TTC549 (cell line): ENCODE data around the gene SMG7.

ENCODE experiments used
- FAIRE-seq: peaks from 2 replicates; lab custom pipeline; 2012; peaks lifted over from hg19 to GRCh38; lab: Jason Lieb, UNC

The SMG7 gene

DNA sequence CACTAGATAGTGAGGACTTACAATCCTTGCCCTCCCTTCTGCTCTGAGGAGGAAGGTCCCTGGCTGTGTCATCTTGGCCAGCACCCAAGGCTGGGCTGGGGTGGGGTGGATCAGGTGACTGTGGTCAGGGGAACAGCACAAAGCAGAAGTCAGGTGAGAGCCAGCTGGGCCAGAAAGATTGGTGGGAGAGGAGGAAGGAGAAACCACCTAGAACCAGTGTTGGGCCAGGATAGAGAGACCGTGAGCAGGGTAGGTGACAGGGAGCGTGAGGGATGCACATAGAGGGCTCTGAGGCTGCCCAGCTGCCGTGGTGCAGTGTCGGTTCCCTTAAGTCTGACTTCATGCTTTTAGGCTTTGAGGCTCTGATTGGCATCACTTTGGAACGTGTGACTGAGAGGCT, 95.3 kb downstream of the SMG7 start:
- FAIRE-seq = no peak

DNA sequence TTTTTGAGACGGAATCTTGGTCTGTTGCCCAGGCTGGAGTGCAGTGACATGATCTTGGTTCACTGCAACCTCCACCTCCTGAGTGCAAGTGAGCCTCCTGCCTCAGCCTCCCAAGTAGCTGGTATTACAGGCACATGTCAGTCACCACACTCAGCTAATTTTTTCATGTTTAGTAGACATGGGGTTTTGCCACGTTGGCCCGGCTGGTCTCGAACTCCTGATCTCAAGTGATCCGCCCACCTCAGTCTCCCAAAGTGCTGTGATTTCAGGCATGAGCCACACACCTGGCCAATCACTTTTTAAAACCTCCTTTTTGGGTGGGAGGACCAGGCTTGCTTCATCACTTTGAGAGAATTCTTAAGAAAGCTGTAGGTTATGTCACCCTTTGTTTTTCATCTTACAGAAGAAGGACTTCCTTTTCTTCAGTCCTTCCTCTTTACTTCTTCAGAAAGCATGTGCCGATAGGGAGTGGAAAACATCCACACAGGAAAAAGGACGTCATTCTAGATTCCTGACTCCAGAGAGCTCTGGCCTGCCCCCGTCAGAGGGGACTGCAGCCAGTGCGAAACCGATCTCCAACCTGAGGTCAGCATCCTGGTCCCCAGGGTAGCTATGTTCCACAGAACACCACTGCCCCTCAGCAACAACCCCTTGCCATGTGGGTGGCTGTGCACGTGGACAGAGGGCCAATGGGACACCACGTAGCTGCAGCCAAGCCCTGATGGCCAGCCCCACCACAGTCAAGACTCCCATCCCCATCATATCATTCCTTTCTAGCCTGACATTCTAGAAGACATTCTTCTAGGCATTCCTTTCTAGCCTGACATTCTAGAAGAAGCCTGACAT, 96.1 kb downstream of the SMG7 start:
- FAIRE-seq = no peak

DNA sequence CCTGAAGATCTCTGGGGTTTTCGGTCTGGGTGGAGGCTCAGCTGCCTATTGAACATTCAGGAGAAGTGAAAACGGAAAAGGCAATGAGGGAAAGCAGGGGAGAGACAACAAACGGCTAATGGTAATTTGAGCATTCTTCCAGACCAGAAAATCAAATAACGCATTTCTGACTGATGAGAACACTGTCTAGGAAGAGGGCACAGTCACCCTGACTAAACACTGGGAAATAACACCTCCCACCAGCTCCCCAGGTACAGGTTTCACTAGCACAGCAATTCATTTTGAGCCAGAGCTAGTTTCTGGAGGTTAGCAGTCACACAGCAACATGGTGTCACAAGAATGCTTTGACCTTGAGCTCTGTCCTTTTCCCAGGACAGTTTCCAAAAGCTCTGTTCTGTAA, 96.8 kb downstream of the SMG7 start:
- FAIRE-seq = no peak

DNA sequence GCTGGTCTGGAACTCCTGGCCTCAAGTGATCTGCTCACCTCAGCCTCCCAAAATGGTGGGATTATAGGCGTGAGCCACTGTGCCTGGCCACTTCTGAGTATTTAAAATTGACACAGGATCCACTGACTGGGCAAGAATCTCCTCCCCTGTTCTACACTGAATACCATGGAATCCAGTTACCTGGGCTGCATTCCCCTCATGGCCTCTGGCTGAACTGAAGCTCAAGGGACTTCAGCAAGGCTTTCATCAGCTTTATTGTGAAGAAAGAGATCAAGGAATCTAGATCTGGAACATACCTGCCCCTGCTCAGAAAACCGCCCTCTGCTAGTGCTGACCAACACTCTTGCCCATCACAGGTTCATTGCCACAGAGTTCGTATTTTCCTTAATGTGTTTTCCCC, 97.5 kb downstream of the SMG7 start:
- no peak for FAIRE-seq

DNA sequence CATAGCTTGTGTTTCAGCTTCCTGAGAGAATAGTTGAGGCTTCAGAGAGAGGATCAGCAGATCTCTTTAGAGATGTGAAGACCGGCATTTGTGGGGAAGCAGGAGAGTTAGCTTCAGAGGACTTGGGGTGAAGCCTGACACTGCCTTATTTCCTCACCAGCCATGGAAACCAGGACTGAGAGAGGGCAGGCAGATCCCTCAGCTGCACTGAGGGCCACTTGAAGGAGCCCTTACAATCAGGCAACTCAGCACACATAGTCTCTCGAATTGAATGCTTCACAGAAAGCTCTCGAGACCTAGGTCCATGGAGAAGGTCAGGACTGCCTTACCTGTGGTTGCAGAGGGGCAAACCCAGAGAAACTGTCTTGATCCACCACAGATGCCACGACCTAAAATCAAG, 98.2 kb downstream of the SMG7 start:
- FAIRE-seq = no peak

DNA sequence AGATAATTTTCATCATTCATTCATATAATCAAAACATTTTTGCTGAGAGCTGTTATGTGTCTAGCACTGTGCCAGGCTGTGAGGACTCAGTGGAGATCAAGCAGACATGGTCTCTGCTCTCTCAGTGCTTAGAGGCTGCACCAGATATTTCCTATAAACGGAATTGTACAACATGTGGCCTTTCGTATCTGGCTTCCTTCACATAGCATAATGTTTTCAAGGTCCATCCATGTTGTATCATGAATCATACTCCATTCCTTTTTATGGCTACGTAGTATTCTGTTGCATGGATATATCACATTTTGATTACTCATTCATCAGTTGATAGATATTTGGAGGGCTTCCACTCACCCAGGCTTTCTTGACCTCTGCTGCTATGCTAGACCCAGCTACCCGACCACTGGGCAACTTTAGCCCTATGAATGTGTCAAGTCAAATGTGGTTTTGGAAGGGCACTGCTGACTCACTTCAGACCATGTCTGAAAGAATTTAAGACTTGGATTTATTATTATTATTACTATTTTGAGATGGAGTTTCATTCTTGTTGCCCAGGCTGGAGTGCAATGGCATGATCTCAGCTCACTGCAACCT, 99.5 kb downstream of the SMG7 start:
- FAIRE-seq = no peak

DNA sequence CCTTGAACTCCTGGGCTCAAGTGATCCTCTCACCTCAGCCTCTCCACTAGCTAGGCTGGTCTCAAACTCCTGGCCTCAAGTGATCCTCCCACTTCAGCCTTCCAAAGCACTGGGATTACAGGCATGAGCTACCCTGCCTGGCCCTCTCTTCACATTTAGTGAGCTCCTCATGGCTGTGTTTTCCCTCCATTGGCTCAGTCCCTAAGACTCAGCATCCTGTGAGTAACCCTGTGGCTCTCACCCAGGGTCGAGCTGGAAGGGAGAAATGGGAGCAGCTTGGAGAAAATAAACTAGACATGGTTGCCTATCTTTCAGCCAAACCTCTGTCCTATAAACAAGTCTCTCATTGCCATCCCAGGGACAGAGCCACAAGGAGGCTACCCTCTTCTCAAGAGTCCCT, 100.4 kb downstream of the SMG7 start:
- FAIRE-seq = no peak

DNA sequence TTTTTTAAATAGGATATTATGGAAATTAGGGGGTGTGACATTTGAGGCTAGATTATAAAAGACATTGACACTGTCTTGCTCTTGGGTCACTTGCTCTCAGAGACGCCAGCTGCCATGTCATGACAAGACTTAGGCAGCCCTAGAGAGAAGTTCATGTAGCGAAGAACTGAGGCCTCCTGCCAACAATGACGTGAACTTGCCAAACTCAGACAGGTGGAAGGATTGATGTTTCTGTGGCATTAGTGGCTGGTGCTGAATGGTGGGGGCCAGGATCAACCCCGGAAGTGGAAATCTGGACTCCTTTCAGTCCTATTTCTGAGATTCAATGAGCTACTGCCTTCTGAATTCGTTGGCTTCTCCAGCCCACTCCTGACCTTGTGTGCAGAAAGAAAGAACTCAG, 103.3 kb downstream of the SMG7 start:
- FAIRE-seq = no peak

DNA sequence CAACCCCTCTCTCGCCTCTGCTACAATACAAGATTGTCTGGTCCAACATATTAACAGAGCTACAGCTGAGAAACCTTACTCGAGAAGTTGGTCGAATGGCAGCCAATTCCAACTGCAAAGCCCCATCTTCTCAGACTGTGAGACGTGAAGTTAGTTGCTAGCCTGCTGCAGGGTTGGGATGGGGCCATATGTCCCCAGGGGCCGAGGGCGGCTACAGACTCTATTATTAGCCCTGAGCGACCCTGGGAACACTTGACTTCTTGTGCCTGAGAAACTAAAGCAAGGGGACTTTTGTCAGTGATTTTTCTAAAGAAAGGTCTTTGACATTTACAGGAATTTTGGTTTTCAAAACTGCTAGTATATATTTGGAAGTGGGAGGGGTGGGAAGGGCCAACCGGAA, 104.2 kb downstream of the SMG7 start:
- FAIRE-seq = no peak

DNA sequence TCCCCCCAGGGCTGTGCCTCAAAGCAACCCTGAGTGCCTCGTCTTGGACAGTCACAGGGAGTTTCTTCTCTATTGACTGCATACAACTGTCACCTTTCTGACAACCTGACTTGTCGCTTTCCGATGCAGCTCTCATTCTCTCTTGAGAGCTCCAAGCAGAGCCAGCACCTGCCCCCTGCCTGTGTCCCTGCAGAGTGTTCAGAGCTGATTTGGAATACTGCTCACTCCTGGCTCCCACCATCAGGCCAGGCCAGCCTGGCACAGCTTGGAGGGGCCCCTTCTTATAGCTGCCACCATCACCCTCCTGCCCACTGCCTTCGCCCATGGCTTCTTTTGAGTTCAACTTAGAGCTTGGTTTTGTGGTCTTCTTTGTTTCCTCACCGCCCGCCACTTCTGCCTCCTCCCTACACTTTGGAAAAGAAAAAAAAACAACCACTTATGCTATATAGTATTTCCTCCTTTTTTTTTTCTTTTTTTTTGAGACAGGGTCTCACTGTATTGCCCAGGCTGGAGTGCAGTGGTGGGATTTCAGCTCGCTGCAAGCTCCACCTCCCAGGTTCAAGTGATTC, 105.7 kb downstream of the SMG7 start:
- no peak for FAIRE-seq

DNA sequence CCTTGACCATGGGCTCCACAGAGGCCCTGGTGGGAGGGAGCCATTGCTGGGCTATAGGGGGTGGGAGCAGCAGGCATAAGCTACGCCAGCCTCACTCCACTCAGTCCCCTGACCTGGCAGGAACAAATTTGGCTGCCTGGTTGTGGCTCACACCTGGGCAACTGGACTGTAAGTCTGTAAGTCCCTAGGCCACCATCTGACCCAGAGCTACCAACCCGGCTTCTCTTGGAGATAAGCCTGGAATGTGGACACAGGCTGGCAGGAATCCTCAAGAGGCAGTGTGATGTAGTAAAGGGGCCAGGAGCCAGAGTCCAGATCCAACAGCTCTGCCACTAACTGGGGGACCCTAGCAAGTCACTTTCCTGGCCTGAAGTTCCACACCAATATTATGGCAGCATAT, 106.6 kb downstream of the SMG7 start:
- FAIRE-seq = no peak

DNA sequence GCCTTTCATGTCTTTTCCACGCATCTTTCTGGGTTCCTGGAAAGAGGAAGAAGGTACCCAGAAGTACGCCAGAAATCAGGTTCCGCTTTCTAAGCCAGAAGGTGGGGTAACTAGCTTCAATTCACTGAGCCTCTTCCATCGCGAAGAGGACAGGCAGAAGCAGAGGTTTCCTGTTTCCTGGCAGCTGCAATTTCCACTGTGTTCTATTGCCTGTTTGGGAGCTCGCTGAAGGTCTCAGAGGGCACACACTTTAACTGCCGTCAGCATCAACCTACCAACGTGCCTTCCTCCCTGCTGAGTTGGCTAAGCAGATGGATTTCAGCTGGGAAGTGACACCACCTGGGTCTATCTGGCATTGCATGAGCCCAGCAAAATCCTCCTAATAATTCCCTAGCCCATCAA, 108.0 kb downstream of the SMG7 start:
- FAIRE-seq = no peak

DNA sequence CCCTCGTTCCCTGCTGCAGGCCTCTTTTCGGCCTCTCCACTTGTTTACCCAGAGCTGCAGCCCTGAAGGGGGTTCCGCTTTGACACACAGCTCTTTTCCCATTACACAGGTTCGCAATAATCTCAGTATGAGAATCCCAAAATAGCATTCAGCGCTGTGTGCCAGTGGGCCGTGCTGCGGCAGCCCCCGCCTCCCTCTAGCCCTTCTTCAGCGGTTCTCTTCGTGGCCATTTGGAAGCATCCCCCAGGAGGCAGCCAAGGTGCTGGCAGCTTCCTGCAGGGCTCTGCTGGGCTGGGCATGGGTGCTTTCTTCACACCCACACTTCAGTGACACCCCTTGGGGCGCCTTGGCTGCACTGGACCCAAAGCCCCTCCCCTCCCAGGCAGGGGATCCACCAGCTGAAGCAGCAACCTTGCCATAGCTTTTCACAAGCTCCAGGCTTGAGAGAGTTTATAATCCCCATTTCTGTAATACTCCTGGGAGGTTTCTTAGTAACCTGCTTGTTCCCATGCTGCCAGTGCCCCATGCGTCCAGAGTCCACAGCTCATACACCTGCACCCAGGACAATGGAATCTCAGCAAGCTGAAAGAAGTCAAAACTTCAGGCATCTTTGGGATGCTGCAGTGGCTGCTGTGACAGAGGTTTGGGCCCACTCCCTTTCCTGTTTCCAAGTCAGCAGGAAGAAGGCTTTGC, 109.9 kb downstream of the SMG7 start:
- no peak for FAIRE-seq

DNA sequence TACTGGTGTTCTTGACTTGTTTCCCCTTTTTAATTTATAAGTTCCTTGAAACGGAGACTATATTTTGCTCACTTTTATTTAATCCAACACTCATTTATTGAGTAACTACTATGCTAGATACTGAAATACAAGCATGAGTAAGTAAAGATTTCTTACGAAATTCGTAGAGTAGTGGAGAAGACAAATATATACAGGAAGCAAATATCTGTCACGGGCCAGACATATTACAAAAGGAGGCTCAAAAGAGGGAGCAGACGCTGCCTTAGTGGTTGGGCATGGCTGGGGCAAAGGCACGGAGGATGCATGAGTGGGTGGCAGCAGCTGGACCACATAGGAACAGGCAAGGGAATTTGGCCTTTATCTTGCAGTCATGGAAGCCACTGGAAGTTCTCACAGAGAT, 111.2 kb downstream of the SMG7 start:
- FAIRE-seq = no peak

DNA sequence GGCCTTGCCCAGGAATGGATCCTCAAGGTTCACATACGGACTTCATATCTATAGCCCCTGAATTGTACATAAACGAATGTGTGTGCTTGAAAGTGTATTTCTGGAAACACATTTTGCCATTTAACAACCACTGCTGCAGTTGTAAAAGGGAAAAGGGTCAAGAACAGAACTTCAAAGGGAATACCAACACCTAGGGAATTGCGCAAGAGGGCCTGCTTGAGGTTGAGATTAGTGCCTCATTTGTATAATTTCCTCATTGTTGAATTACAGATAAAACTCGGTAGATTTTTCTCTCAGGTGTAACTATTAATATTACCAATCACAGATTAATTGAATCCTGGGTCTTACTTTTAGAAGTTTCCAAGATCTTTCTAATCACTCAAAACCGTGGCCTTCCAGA, 111.8 kb downstream of the SMG7 start:
- FAIRE-seq = no peak

DNA sequence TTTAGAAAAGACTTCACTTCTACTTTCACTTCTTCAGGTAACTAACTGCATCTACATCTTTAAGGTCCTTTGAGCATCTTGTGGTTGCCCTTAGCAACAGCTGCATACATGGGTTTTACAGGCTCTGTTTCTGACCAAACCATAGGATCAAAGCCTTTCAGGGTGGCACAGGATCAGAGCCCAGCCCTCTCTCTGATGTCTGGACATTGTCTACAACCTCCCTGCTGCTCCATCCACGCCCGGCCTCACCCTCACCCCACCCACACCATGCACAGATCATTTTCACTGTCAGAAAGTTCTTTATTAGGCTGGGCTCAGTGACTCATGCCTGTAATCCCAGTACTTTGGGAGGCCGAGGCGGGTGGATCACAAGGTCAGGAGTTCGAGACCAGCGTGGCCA, 112.7 kb downstream of the SMG7 start:
- no peak for FAIRE-seq

DNA sequence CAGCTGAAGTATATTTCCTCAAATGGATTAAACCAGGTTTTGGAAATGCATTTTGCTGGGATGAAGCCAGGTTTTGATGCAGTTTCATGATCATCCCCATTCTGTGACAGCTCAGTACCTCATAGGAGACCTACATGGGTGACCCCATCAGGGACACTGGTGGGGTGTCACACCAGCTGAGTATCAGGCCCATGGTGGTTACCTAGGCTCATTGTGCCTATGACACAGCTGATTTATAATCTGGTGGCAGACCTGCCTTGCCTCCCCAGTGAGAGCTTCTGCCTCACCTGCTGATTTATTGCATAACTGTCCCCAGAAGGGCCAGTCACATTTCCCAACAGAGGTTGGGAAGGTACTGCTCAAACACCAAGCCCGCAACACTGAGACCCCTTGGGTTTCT, 114.2 kb downstream of the SMG7 start:
- no peak for FAIRE-seq

DNA sequence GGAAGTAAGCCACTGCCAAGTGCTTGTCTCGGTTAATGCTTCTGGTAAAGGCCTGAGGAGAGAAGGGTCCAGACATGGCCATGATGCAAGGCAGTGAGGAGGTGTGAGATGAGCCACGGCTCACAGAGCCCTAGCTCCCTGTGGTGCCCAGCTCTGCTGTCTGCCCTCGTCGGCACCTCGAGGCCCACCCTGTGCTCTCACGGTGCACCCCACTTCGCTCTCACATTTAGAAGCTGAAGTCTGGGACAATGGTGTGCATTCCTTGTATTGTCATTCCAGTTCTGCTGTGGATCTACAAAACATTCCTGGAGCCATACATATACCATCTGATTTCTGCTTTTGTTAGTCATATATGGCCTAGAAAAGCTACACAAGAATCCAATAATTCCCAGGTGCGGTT, 114.6 kb downstream of the SMG7 start:
- no peak for FAIRE-seq

DNA sequence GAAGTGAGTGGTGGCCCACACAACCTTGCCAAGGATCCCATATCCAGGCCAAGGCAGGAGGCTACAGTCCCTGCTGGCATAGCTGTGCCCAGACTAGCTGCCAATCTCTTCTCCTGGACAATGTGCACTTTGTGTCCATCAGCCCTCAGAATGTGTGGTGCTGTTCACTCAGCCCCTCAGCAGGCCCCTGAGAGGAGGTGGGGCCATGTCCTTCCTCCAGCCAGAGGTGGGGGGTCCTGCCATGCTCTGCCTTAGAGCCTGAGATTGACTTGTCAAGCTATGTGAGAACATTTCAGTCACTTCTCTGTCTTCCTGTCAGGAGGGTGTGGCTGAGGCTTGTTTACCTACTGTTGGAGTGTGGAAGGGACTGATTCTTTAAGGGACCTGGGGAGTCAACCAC, 116.5 kb downstream of the SMG7 start:
- no peak for FAIRE-seq

DNA sequence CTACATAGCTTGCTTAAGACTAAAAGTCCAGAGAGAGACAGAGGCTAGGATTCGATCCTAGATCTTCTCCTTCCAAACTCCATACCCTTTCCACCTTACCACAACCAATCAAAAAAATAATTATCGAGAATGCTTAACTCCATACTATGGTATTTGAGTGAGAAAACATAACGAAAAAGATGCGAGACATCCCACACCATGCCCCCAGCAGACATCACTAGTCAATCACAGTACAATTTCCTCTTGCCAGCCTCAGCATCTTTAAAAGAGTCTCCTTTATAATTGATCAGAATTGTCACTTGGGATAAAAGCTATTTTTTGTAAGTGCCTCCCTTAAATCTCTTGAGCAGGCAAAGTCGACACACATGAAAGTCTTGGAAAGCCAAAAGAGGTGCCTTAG, 117.1 kb downstream of the SMG7 start:
- FAIRE-seq = no peak

DNA sequence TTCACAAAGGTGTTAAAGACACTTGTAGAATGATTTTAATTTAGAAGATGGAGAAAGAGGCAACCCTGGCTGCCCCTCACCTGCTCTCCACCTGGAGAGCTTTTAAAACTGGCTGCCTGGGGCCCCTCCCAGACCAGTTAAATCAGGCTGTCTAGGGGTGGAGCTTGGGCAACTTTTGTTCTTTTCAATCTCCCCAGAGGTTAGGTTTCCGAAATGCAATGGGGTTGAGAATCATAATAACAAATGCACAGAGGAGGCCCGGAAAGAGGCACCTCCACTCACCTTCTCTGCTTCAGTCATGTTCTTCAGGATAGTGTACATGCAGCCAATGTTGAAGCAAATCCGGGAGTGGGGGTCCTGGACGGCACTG, 117.6 kb downstream of the SMG7 start:
- no peak for FAIRE-seq

DNA sequence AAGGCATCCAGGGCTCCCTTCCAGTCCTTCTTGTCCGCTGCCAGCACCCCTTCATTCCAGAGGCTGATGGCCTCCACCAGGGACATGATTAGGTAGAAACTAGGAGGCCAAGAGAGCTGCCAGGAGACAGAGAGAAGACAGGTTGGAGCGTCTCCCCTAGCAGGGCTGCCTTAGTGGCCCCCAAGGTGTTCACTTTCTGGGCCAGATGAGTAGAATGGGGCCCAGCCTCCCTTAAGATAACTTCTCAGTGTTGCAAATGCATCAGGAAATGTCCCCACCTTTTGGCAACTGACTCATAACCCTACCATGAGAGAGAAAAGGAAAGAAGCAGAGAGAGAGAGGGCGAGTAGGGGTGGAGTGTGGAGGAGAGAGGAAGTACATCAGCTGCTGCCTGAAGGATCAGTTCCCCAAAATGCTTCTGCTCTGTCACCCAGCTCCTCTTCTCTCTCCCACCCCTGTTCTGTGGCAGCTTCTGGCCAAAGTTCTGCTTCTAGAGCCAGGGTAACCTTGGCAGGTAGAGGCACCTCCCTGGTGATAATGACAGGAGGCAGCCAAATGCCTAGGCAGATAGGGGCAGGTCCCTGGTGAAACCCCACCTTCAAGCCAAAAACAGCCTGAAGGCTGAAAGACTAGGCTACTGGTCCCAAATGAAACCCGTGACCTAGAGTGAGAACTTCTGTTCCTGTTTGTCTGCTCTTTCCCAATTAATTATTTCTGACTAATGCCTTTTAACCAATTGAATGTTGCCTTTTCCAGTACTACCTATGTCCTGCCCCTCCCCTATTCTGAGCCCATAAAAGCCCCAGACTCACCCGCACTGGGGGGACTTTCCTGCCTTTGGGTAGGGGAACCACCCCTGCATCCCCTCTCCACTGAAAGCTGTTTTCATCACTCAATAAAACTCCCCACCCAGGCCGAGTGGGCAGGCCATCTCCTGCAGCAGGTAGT, 118.2 kb downstream of the SMG7 start, which contains the start of gene NCF2:
NCF2 (minus strand) TSS at position 216 of the 948 bp plus-strand sequence; CDS start at position 86, 130 bp downstream.
- no peak for FAIRE-seq
